Esophagus muscularis mucosa (tissue), 4 donors: ENCODE results near the gene BCL7C. TPM values are rescaled to one million over a fixed set of nuclear protein-coding genes. Genes with fewer than 3 reads are reported as not detected.
A peak's percentile ranks its signal among the peaks of the same experiment; 100 is the strongest.

Experiments used
- DNase-seq: peaks from one replicate; pipeline ENCODE4 v3.0.0-alpha.2; 2017; ENCODE audit errors: extremely low spot score
- H3K27ac ChIP-seq, 4 donors: fragments of 200-600 bp; sonication (generic); replicated peaks in 1 of 4; 1 replicate in 3 of 4; 2 replicates in 1 of 4; pipeline ENCODE4 v1.5.1; 2016 to 2019; ENCODE audit warnings: mild to moderate bottlenecking in 1 of 4
- H3K27me3 ChIP-seq, 4 donors: fragments of 200-600 bp; sonication (generic); one replicate each; pipeline versions ENCODE4 v1.5.1 to v1.6.0; 2016 to 2019
- H3K36me3 ChIP-seq, 4 donors: fragments of 200-600 bp; sonication (generic); one replicate each; pipeline ENCODE4 v1.5.1; 2016 to 2019
- H3K4me1 ChIP-seq, 4 donors: fragments of 200-600 bp; sonication (generic); one replicate each; pipeline ENCODE4 v1.5.1; 2016 to 2019
- H3K4me3 ChIP-seq, 4 donors: fragments of 200-600 bp; sonication (generic); 1 replicate in 2 of 4; 2 replicates in 2 of 4; pipeline ENCODE4 v1.5.1; 2016 to 2019; ENCODE audit warnings: mild to moderate bottlenecking in 4 of 4, moderate library complexity in 1 of 4
- H3K9me3 ChIP-seq, 4 donors: fragments of 200-600 bp; sonication (generic); 1 replicate in 3 of 4; 2 replicates in 1 of 4; pipeline ENCODE4 v1.5.1; 2016 to 2019
- EP300 ChIP-seq: sonication (generic); formaldehyde crosslinking; IDR thresholded peaks from one replicate; pipeline ENCODE4 v1.6.1; 2017; ENCODE audit warnings: antibody characterized with exemption
- POLR2A ChIP-seq: fragments of 450-650 bp; IDR thresholded peaks from one replicate; pipeline ENCODE4 v1.6.1; 2017; ENCODE audit warnings: antibody characterized with exemption, moderate library complexity, mild to moderate bottlenecking, low read depth
- POLR2AphosphoS5 ChIP-seq, 2 donors: sonication (generic); formaldehyde crosslinking; IDR thresholded peaks; one replicate each; pipeline ENCODE4 v1.6.1; 2017; ENCODE audit warnings: antibody characterized with exemption in 2 of 2
- WGBS: methylation state at CpG from one replicate; pipeline ENCODE4 v1.1.5; 2018; 5-methylcytosine and 5-hydroxymethylcytosine counted together
- intact Hi-C: fragments of 100-400 bp; cut with DNase I; formaldehyde crosslinking; loops from one replicate; pipeline ENCODE4 v1.15.1; 2023
- total RNA-seq, 4 donors: library from RNA; depleted of rRNA; stranded (reverse); fragments of >200 nt; gene quantifications; one replicate each; pipeline versions ENCODE4 v1.1.0 to v1.2.1, GENCODE V29; 2016
- TF ChIP-seq, protein P1 (sequence below), 3 experiments: fragments of 200-600 bp in 2 of 3; fragments of 450-650 bp in 1 of 3; sonication (generic) in 2 of 3; IDR thresholded peaks; one replicate each; pipeline ENCODE4 v1.5.1; 2017 to 2019; ENCODE audit warnings: antibody characterized with exemption in 3 of 3, mild to moderate bottlenecking in 2 of 3, moderate library complexity in 1 of 3

The BCL7C gene
- total RNA-seq, 4 donors from 2014 or later, result 42.1 to 57.9 (median 45.5) TPM

DNA sequence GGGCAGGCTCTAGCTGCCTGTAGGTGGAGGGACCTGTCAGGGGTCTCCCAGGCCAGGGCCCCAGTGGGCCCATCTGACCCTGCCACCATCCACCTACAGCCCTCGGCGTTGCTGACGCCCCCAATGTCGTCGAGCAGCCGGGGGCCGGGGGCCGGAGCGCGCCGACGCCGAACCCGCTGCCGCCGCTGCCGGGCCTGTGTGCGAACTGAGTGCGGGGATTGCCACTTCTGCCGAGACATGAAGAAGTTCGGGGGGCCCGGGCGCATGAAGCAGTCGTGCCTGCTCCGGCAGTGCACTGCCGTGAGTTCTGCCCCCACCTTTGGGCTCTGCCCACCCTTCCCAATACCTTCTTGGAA lies 31.7 kb upstream of the BCL7C start:
- Histone ChIP-seq H3K4me3 (no peak overlapping the region), H3K27ac (peak overlapping the region in 2 of 4 donors; percentile 93 to 96), H3K27me3 (no peaks in the 10 kb centered on the region), H3K36me3 (peaks cover 3 to 50% (median 21%) of the 10 kb centered on the region in 4 donors), H3K9me3 (no peaks in the 10 kb centered on the region), H3K4me1 (peaks cover 24 to 61% (median 44%) of the 10 kb centered on the region in 4 donors)
- WGBS, result 93% methylated on average over 24 of the region's 26 CpGs
- TF ChIP-seq POLR2AphosphoS5 (IDR thresholded peaks at IDR 0.05) (no peak), POLR2A (no peak), EP300 (no peak)
- TF ChIP-seq, protein P1, sequence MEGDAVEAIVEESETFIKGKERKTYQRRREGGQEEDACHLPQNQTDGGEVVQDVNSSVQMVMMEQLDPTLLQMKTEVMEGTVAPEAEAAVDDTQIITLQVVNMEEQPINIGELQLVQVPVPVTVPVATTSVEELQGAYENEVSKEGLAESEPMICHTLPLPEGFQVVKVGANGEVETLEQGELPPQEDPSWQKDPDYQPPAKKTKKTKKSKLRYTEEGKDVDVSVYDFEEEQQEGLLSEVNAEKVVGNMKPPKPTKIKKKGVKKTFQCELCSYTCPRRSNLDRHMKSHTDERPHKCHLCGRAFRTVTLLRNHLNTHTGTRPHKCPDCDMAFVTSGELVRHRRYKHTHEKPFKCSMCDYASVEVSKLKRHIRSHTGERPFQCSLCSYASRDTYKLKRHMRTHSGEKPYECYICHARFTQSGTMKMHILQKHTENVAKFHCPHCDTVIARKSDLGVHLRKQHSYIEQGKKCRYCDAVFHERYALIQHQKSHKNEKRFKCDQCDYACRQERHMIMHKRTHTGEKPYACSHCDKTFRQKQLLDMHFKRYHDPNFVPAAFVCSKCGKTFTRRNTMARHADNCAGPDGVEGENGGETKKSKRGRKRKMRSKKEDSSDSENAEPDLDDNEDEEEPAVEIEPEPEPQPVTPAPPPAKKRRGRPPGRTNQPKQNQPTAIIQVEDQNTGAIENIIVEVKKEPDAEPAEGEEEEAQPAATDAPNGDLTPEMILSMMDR (IDR thresholded peaks at IDR 0.05), result no peak
- intact Hi-C loops, result no loop called here
- no peak for DNase-seq

DNA sequence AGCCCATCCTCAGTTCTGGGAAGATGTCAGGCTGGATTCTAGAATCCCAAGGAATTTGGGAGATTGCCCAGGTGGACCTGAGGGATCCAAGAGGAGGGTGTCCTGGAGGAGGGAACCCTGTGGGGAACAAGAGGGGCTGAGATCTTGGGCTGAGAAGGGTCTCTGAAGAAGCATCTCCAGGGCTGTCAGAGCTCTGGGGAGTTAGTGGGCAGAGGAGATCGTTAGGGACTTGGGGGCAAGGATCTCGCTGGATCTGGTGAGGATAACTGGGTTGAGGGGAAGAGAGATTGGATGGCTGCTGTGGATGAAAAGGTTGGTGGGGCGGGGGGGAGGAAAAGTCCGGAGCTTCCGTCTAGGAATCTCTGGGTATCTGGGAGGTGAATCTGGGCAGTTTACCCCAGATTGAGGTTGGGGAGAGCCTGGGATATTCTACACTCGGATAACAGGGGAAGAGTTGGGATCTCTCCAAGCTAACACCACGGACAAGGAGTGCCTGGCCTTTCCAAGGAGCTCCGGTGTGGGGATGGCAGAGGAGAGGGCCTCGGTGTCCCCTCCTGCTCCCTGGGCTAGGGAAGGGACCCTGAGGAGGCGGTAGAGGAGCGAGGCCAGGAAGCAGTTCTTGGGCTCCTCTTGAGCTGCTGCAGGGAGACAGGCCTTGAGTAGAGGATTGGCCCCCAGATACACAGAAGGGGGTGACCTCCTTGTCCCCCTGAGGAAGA lies 31.2 kb upstream of the BCL7C start:
- 73% methylated on average over 11 of the region's 11 CpGs for WGBS
- peaks cover 21 to 61% (median 44%) of the 10 kb centered on the region in 4 donors for H3K4me1 ChIP-seq
- peak overlapping the region; percentile 62 to 83 (median 76) for H3K4me3 ChIP-seq
- peaks cover 0 to 45% (median 16%) of the 10 kb centered on the region in 4 donors for H3K36me3 ChIP-seq
- peak overlapping the region; percentile 82 to 96 (median 94) for H3K27ac ChIP-seq
- intact Hi-C loops, result no loop called here
- no peaks in the 10 kb centered on the region for H3K9me3 ChIP-seq
- no peak for TF ChIP-seq POLR2A
- TF ChIP-seq EP300, result no peak
- no peak for TF ChIP-seq POLR2AphosphoS5 (IDR thresholded peaks at IDR 0.05)
- TF ChIP-seq, protein P1 (IDR thresholded peaks at IDR 0.05), result no peak
- no peak for DNase-seq
- no peaks in the 10 kb centered on the region for H3K27me3 ChIP-seq

DNA sequence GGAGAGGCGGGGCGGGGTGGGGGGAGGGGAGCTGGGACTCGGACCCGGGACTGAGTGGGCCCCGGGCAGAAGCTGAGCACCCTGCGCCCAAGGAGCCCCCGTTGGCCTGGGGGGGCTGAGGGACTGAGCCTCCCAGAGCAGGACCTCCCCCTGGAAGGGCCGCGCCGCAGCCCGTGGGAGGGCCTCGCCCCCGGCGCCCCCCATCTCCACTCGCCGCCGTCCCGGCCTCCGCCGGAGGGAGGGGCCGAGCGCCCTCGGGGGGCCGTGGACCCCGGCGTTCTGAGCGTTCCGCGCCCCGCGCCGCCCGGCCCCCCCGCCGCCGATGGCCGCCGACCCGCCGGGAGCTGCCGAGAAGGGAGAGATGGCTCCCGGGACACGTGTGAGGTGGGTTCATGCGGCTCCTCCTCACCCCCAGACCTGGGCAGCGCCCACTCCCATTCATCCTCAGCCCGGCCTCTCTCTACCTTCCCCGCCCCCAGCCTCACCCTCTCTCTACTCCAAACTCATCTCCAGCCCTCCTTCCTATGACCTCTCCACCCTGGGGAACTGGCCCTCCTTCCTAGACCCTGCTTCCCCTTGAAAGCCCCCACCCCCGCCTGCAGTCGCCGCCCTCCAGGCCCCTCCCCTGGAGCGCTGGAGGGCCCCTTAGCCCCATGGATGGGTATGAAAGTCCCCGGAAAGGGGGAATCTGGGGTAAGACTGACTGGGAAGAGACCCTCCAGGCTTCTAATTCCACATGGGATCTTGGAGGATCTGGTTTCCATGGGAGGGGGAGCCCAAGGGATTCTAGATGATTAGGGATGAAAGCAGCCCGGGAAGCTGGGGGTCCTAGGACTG lies 30.4 kb upstream of the BCL7C start:
- H3K27ac ChIP-seq, result peak overlapping the region; percentile 82 to 96 (median 94)
- 9% methylated on average over 9 of the region's 53 CpGs for WGBS
- no peaks in the 10 kb centered on the region for H3K27me3 ChIP-seq
- H3K4me1 ChIP-seq, result peaks cover 21 to 61% (median 44%) of the 10 kb centered on the region in 4 donors
- H3K4me3 ChIP-seq, result peak overlapping the region; percentile 62 to 83 (median 76)
- intact Hi-C loops, result no loop called here
- TF ChIP-seq EP300 (no peak), POLR2AphosphoS5 (IDR thresholded peaks at IDR 0.05) (no peak), POLR2A (no peak)
- TF ChIP-seq, protein P1 (IDR thresholded peaks at IDR 0.05), result no peak
- DNase-seq, result no peak
- peaks cover 0 to 37% (median 13%) of the 10 kb centered on the region in 4 donors for H3K36me3 ChIP-seq
- no peaks in the 10 kb centered on the region for H3K9me3 ChIP-seq

DNA sequence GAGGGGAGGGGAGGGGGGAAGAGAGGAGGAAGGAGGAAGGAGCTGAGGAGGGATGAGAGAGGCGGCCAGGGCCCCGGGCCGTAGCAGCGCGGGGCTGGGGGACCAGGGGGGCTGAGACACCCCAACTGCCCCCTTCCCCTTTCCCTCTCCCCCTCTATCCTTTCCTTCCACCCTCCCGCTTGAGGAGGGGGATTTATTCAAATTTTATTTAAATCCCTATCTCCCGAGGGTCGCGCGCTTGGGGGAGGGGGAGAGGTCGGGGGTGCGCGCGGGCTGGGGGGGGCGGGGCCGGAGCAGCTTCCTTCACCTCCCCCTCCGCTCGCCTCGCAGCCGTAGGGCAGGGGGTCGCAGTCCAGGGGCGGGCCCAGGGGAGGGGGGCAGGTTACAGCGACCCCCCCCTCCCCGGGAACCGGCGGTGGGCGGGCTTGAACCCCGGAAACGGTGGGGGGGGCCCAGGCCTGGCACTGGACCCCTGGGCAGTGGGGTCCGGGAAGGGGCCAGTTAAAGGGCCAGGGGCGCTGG lies 29.7 kb upstream of the BCL7C start, which contains the start of gene FBXL19:
Gene FBXL19, plus strand, starts transcription at position 19 of the 522 bp plus-strand sequence. CDS start 2,183 bp downstream, outside the sequence.
- 3% methylated on average over 10 of the region's 31 CpGs for WGBS
- DNase-seq, result no peak
- H3K4me1 ChIP-seq, result peaks cover 21 to 61% (median 44%) of the 10 kb centered on the region in 4 donors
- peak within 1 kb of the TSS; percentile 87 to 96 (median 94) for H3K27ac ChIP-seq
- intact Hi-C loops, result no loop called here
- TF ChIP-seq POLR2A (no peak), EP300 (no peak), POLR2AphosphoS5 (IDR thresholded peaks at IDR 0.05) (no peak)
- TF ChIP-seq, protein P1 (IDR thresholded peaks at IDR 0.05), result no peak
- no peaks in the 10 kb centered on the region for H3K9me3 ChIP-seq
- peaks cover 0 to 30% (median 12%) of the 10 kb centered on the region in 4 donors for H3K36me3 ChIP-seq
- no peaks in the 10 kb centered on the region for H3K27me3 ChIP-seq
- peak within 1 kb of the TSS; percentile 62 to 83 (median 76) for H3K4me3 ChIP-seq
